Fibroblast of mammary gland (primary cell): ENCODE measurements around the gene RAPGEF4.

Source experiments
- DNase-seq: peaks from one replicate; pipeline ENCODE4 v3.0.0-alpha.2; 2010; ENCODE audit warnings: low read depth
- H3K4me3 ChIP-seq: 2 replicates; pipeline ENCODE4 v1.5.1; 2011; ENCODE audit warnings: low read depth, mild to moderate bottlenecking, low read length, moderate library complexity; ENCODE audit not compliant: control insufficient read depth
- CTCF ChIP-seq: conservative IDR thresholded peaks from 2 replicates; pipeline ENCODE4 v1.5.1; 2011; ENCODE audit warnings: low read depth, low read length, inconsistent platforms; ENCODE audit not compliant: control insufficient read depth, insufficient read depth

The RAPGEF4 gene

DNA sequence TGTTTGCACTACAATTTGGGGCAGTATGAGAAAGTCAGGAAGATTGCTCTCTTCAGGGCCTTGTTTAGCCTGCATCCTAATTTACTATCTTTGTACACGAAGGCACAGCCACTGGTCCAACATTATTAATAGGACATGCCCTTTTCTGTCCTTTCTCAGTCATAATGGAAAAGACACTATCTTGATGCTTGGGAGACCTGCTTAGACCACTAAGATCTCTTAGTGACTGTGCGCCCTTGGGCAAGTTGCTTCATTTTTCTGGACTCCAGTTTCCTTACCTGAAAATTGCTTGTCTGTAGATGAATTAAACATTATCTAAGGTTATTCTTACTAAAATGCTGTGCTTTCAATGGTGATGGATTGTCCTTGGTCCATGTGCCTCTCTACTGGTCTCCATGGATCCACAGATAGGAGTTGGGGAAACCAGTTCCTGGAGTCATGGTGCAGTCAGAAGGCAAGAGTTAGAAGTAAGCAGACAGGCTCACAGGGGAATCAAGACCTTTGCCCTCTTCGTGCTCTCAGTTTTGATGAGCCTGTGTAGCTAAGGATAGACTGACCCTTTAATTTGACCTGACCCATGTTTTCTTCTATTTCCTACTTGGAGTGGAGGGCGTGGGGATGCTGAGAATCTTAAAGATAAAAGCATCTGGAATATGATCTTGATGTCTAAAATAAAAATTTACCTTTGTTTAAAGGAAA lies 114.0 kb downstream of the RAPGEF4 start:
- H3K4me3 ChIP-seq = no peak overlapping the region
- DNase-seq = no peak
- TF ChIP-seq CTCF = no peak

- TF ChIP-seq CTCF = no peak
- DNase-seq = no peak
- no peak overlapping the region for H3K4me3 ChIP-seq
Observed at GRCh38 chr2:172855588-172855987, 119.9 kb downstream of the RAPGEF4 start.

- TF ChIP-seq CTCF = no peak
- no peak overlapping the region for H3K4me3 ChIP-seq
- no peak for DNase-seq
Observed at GRCh38 chr2:172856606-172857005, 121.0 kb downstream of the RAPGEF4 start.

DNA sequence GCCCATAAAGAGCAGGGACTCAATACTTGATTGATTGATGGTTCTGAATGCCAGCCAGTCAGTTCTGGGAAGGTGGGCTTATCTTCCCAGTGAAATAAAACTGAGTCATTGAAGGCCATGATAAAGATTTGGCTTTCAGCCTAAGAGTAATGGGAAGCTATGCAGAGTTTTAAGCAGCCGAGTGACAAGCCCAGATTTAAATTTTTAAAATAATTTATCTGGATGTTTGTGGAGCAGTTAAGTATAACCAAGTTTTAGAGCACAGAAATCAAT lies 122.8 kb downstream of the RAPGEF4 start:
- no peak for DNase-seq
- H3K4me3 ChIP-seq = no peak overlapping the region
- TF ChIP-seq CTCF = no peak

- no peak for TF ChIP-seq CTCF
- no peak for DNase-seq
- H3K4me3 ChIP-seq = no peak overlapping the region
Observed at GRCh38 chr2:172859581-172860335, 124.1 kb downstream of the RAPGEF4 start.

DNA sequence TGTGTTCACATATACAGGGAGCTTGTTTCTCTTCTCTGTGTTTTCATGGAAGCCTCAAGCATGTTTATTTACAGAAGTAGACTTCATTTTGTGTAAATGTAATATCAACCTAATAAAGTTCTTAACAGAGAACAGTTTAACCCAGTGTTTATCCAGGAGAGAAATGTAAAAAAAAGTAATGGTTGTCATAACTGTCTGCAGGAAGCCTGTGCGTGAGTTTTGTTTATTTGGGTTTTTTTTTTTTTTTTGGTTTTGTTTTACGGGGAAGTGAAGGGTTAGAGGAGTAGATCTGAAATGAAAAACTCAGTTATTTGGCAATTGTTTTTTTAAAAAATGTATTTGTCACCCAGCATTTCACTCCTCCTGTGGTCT lies 124.7 kb downstream of the RAPGEF4 start:
- no peak overlapping the region for H3K4me3 ChIP-seq
- DNase-seq = no peak
- no peak for TF ChIP-seq CTCF
